GM18907 (cell line): Measurements from ENCODE around the gene PRR7.
"Not testable (repeated sequence)": the region's sequence is repeated elsewhere in the genome, so short reads cannot be mapped to it uniquely, and the experiment has no call there.

Experiments
- ATAC-seq: cut with Tn5 transposase; IDR thresholded peaks from one replicate; pipeline ENCODE4 v1.9.1; 2021; ENCODE audit warnings: mild to moderate bottlenecking, moderate library complexity; ENCODE audit not compliant: unreplicated experiment

PRR7 gene, protein sequence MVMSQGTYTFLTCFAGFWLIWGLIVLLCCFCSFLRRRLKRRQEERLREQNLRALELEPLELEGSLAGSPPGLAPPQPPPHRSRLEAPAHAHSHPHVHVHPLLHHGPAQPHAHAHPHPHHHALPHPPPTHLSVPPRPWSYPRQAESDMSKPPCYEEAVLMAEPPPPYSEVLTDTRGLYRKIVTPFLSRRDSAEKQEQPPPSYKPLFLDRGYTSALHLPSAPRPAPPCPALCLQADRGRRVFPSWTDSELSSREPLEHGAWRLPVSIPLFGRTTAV

DNA sequence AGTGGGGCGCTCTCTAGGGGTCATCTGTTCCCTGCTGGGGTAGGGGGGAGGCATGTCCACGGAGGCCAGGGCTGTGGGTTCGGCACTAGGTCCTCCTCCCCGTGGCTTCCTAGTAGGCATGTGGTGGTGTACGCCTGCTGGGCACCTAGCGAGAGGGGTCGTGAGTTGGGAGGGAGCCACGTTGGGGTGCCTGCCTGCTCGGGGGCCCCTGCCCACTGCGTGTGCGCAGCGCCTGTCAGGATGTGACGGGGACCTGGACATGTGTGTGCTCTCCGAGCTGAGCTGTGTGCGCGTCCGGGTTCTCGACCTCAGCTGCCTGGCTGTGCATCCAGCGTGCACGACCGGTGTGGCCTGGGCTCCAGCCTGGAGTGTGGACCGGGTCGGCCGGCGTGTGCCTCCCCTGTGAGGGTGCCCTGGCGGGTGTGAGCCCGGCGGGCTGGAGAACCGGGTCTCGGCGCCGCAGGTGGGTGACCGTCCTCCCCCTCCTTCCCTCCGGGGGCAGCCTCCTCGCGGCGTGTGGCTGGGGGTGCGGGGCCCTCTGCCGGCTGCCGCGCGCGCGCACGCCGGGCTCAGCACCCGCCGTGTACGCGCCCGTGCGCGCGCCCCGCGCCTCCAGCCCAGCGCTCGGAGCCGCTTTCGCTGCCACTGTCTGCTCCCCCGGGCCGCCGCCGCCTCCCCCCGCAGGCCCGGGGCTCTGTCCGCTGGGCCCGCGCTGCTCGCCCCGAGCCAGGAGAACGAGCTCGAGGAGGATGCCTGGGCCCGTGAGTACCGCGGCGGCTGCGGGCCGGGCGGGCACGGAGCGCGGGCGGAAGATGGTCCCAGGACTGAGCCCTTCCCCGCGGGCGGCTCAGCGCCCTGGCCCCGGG is at the start of gene PRR7:
Gene PRR7 (plus strand): TSS at position 615 of the 866 bp plus-strand sequence. CDS start 8,254 bp downstream, outside the sequence.
- ATAC-seq = peak; percentile 40

DNA sequence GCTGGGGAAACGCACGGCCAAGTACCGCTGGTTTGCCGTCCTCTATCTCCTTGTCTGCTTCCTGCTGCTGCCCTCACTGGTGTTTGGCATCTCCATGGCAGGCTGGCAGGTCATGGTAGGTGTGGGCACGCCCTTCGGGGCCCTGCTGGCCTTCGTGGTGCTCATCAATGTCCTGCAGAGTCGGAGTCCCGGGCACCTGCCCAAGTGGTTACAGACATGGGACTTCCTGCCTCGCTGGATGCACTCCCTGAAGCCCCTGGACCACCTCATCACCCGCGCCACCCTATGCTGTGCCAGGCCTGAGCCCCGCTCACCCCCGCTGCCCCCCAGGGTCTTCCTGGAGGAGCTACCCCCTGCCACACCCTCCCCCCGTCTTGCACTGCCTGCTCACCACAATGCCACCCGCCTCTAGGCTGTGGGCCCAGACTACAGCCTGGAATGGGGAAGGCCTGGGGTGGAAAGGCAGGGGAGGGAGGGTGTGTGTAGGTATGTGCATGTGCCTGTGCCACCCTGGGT is 48.7 kb upstream of the PRR7 start:
- ATAC-seq = no peak

DNA sequence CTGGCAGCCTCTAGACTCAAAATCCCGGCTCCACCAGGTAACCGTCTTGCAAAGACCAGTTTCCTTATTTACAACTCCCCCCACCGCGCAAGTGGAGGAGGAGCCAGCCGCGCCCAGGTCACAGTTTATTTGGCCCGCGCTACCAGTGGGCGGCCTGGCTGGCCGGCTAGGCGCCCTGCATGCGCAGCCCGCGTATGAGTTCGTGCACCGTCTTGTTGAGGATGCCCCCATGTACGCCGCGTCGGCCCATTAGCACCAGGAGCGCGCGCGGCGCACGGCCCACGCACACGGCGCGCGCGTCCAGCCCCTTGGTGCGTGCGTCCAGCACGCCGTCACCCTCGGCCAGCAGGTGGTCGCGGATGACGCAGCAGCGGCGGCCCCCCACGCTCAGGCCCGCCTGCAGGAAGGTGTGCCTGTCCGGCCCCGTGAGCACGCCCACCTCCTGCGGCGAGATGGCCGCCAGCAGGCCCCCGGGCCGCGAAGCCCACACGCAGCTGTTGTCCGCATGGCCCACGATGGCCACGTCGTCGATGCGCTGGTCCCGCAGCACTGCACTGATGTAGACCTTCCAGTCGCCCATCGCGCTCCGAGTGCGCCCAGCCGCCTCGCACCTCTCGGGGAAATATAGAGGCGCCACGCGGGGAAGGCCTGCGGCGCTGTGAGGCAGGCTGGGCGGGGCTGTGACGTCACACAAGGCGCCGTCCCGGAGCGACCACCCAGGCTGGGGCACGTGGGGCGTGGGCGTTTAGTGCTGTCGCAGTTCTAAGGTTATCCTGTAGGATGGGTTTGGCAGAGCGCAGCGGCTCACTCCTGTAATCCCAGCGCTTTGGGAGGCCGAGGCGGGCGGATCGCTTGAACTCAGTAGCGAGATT is 46.4 kb upstream of the PRR7 start, which contains the start of gene PFN3:
Gene PFN3 (minus strand): TSS at position 665 of the 872 bp plus-strand sequence. CDS start 85 bp downstream, at position 580.
- ATAC-seq = no peak

DNA sequence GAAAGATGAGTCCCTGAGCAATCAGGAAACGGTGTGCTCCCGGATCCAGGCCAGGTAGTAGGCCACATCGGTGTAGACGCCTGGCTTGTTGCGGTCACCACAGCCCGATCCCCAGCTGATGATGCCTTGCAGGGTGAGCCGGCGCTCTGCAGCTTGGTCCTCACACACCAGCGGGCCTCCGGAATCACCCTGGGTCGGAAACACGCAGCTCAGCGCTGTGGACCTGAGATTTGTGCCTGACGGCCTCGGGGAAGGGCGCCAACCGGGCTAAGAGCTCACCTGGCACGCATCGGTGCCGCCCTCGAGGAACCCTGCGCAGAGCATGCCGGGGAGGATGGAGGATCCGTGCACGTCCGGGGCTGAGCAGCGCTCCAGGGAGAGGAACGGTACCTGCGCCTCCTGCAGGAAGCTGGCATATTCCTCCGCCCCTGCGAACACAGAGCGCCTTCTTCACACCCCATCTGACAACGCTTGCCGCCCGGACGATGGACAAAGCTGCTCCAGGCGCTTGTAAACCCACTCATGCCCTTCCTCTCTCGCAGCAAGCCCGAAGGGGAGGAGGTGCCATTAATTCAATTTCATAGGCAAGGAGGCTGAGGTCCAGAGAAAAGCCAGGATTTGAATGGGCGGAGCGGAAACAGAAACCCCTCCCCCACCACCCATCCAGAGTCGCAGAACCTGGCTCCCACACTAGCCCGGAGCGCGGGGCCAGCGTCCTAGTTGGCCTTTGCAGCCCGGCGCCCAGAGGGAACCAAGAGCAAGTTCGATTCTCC is 44.2 kb upstream of the PRR7 start:
- no peak for ATAC-seq

DNA sequence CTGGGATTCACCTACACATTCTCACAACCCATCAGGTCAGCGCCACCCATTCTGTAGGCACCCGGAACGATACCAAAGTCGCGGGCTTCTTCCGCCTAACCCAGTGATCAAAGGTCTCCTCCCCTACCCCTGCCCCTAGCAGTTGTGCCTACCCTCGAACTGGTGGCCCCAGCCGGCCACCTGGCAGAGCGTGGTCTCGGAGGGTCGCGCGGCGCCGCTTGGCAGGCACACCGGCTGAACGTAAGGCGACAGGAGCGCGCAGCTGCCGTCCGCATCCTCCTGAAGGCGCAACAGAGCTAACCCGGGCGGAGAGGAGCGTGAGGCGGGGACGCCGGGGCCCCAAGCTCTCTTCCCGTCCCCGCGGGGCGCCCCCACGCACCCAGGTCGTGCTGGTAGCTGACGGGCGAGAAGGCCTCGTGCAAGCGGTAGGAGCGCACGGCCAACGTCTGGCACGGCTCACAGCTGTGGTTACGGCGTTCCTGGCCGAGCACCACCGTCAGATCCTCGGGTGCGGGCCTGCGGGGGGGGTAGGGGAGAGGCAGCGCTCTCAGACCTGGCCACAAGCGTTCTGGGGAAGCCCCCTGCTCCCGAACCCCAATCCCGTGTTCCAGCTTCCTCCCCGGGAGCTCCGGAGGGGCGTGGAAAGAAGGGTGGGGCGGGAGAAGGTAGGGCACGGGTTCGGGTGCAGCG is 43.4 kb upstream of the PRR7 start:
- ATAC-seq = peak; percentile 28

DNA sequence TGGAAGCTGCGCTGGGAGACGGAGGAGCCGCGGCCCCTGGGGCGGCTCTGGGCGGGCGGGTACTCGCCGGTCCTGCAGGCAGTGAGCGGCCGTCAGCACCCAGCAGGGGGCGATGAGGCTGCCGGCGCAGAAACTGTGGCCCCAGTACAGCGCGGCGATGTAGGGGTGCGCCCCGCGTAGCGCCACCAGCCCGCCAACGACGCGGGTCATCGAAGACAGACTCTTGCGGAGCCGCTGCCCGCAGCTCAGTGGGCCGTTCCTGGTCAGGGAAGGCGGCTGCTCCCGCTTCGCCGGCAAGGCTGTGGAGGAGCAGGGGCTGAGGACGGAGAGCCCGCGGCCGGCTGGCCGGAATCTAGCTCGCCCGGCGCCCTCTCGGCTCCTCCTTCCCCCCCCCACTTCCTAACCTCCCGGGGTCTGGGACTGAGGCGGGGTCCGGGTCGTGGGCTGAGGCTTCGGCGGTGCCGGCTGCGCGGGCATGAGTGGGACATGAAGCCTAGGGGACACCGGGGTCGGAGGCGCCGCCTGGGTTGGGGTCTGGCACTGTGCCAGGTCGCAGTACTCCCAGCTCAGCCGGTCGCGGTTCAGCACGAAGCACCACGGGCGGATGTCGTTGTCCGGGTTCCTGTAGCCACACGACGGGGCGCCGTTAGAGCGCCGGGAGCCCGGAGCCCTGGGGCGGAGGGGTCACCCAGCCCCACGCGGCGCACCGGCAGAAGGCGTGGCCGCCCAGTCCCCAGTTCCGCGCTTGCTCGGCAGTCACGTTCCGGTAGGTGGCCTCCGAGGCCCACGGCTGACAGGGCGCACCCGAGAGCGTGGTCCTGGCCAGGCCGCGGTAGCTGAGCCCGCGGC is 42.6 kb upstream of the PRR7 start:
- ATAC-seq = peak; percentile 81

DNA sequence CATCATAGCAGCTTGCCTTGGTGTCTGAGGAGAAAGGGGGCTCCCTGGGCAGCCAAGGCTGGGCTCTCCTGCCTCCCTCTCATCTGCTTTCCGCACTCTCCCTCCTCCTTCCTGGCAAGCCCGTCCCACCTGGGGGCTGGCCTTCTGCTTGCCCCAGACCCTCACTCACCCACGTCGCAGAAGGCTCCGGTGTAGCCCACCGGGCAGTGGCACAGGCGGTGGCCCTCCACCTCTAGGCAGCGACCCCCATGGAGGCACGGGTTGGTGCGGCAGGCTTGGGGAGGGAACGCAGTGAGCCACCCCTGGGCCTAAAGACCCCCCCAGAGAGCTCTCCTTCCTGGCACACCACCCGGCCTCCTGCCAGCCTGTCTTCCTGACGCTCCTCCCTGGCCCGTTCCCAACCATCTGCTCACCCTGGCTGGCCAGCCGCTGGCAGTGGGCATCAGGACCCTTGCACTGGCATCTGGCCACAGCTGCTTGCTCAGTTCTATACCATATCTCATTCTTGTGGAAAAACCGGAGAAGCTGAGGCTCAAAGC is 41.9 kb upstream of the PRR7 start:
- no peak for ATAC-seq

DNA sequence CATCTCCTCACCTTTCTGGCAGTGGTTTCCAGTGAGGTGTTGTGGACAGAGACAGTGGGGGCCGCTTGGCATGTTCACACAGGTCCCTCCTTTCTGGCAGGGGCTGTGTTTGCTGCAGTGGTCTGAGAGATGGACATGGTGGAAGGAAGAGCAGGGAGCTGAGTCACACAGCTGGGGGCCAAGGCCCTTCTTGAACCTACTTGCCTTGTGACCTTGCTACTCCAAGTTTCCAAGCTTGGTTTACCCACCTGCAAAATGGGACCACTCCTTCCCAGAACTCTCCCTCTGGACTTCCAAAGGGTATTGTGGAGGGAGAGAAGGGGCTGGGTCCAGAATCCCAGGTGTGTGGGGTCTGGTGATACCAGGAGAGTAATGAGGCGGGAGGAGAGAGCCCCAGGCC is 41.3 kb upstream of the PRR7 start:
- no peak for ATAC-seq

DNA sequence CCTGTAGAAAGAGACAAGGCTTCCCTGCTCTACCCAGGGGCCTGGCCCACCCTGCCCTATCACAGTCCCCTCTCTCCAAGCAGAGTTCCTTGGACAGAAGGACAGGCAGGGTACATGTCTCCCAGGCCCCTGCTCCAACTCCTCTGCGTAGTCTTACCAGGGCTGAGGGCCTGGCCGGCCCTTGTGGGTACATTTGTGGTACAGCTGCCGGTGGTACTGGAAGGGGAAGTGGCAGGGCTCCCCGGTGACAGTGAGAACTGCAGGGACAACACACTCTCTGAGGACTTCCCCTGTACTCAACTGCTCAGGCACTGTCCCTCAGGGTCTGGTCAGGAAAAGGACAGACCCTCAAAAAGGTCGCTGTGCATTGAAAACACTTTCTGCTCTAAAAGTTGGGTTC is 40.8 kb upstream of the PRR7 start:
- ATAC-seq = no peak

DNA sequence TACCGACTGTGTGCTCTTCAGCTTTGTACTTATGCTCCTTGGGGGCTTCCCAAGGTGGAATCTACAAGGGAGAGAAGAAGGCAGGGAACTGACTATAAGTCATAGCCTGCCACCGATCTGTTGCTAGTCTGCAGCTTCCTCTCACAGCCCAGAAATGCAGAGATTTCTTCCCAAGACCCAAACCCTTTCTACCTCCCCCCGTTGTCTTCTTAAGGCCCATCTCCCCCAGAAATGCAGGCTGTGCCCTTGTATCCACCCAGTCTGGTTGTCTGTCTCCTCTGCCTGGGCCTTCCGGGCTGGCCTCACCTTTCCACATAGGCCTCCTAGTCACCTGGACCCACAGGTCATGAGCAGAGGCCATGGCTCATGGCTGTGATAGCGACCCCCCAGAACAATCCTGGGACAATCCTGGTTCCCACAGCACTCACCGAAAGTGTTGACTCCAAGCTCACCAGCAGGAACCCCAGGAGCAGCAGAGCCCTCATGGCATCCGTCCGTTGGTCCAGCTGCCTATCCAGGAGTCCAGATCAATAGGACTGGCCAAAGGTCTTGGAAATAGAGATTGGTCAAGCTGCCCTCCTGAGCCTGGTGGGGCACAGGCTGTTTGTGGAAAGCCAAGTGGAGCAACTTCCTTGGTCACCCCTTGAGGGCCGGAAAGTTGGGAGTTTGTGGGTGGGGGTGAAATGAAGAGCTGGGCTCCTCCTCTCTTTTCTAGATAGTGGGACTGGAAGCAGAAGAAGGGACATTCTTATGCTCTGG is 37.4 kb upstream of the PRR7 start, which contains the start of gene F12:
Gene F12 (minus strand): TSS at position 522 of the 759 bp plus-strand sequence. CDS start 37 bp downstream, at position 485.
- no peak for ATAC-seq

DNA sequence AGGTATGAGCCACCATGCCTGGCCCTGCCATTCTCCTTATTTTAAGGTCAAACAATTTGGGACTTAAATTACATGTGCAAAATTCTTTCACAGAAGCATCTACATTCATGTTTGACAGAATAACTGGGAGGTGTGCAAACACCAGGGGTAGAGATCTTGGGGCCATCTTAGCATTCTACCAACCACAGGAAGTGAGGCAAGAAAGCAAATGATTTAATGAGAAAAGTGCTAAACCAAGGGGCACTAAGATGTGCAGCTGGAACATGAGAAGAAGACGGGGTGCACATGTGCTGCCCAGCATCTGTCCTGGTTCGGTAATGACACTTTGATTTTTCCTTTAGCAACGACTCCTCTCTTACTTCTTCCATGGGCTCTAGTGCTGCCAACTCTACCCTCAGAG is 36.0 kb upstream of the PRR7 start:
- no peak for ATAC-seq

DNA sequence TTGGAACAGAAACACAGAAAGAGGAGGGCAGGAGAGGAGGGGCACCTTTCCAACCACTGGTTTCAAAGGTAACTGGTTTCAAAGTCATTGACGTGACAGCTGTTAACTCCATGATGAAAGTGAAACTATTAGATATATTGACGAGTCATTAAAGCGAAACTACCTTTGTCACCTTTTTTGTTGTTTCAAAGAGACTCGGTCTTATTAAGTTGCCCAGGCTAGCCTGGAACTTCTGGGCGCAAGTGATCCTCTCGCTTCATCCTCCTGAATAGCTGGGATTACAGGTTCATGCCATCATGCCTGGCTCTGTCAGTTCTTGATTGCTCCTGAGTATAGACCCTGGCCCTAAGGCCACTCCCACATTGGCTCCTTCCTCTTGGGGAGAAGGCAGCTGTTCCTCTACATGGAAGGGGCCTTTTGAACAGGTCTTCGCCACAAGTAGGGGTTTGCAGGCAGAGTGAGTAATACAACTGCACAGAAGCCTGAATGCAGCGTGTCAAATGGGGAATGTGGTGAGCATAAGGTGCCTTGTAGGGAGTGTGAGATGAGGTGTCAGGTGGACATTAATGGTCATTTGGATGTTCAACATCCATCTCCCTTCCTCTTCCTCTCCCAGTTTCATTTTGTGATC is 33.9 kb upstream of the PRR7 start:
- peak; percentile 74 for ATAC-seq

DNA sequence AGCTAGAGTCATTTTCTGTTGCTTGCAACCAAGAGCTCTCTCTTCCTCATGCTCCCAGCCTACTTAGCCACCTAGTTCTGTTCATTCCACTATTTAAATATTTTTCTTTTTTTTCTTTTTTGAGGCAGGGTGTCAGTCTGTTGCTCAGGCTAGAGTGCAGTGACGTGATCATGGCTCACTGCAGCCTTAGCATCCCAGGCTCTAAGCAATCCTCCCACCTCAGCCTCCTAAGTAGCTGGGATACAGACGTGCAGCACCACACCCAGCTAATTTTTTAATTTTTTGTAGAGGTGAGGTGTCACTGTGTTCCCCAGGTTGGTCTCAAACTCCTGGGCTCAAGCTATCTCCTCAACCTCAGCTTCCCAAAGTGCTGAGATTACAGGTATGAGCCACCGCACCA is 32.1 kb upstream of the PRR7 start:
- ATAC-seq = no peak

DNA sequence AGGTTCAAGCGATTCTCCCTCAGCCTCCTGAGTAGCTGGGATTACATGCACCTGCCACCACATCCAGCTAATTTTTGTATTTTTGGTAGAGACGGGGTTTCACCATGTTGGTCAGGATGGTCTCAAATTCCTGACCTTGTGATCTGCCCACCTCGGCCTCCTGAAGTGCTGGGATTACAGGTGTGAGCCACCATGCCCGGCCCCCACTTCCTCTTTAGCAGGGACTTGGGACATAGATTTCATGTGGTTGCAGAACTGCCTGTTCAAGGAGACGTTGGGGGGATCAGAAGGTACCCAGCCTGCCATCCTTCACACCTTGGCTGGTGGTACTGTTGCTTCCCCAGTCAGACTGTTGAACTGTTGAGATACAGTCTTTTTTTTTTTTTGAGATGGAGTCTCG is 29.5 kb upstream of the PRR7 start:
- ATAC-seq = not testable (repeated sequence)

DNA sequence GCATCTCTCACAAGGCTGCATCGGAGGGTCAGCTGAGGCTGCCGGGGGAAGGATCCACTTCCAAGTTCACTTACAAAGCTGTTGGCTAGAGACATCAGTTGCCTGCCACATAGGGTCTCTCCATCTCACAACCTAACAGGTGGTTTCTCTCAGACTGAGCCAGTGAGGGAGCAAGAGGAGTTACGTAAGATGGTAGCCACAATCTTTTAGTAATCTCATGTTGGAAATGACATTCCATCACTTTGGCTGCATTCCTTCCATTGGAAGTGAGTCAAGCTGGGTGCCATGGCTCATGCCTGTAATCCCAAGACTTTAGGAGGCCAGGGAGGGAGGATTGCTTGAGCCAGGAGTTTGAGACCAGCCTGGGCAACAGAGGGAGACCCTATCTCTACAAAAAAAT is 27.6 kb upstream of the PRR7 start:
- no peak for ATAC-seq

DNA sequence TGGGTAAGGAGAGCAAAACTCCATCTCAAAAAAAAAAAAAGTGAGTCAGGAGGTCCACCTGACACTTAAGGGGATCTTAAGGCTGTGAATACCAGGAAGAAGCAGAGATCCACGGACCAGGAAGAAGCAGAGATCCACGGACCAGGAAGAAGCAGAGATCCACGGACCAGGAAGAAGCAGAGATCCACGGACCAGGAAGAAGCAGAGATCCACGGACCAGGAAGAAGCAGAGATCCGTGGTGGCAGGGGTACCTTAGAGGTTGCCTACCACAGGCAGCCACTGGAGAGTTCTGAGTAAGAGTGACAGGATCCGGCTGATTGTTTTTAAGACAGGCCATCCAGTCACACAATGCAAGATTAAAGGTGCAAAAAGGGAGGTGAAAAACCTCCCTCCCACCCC is 26.1 kb upstream of the PRR7 start:
- ATAC-seq = not testable (repeated sequence)
